Measurements from ENCODE around the gene ADAMTS5.

- TF ChIP-seq CTCF (IDR thresholded peaks at IDR 0.05) (no peak), ZFX (IDR thresholded peaks at IDR 0.05; ENCODE audit: borderline replicate concordance) (no peak)
These were observed 16.7 kb upstream of the ADAMTS5 start for GRCh38 chr21:26983576-26983975.
